SK-N-MC (cell line): ENCODE data around the gene KCNJ18.
"Not testable (repeated sequence)": the region's sequence is repeated elsewhere in the genome, so short reads cannot be mapped to it uniquely, and the experiment has no call there.

Experiments used
- DNase-seq: peaks from one replicate; pipeline ENCODE4 v3.0.0-alpha.2; 2011; ENCODE audit warnings: low read depth, low spot score
- H3K27ac ChIP-seq: fragments of 200-600 bp; sonication (generic); 2 replicates; pipeline ENCODE4 v1.5.1; 2016; ENCODE audit warnings: mixed run types
- H3K36me3 ChIP-seq: fragments of 200-600 bp; sonication (generic); 2 replicates; pipeline ENCODE4 v1.6.1; 2017; ENCODE audit warnings: antibody characterized with exemption, low read length, mixed read lengths; ENCODE audit not compliant: insufficient read depth
- H3K4me3 ChIP-seq: fragments of 200-600 bp; sonication (generic); 2 replicates; pipeline ENCODE4 v1.5.1; 2016
- H3K9ac ChIP-seq: fragments of 200-600 bp; sonication (generic); 2 replicates; pipeline ENCODE4 v1.8.0; 2017; ENCODE audit warnings: mixed run types, mixed read lengths; ENCODE audit not compliant: insufficient read length
- H3K9me3 ChIP-seq: fragments of 200-600 bp; sonication (generic); 2 replicates; pipeline ENCODE4 v1.6.1; 2017; ENCODE audit warnings: low read depth, mild to moderate bottlenecking, antibody characterized with exemption, low read length, moderate library complexity, mixed read lengths

Gene KCNJ18

DNA sequence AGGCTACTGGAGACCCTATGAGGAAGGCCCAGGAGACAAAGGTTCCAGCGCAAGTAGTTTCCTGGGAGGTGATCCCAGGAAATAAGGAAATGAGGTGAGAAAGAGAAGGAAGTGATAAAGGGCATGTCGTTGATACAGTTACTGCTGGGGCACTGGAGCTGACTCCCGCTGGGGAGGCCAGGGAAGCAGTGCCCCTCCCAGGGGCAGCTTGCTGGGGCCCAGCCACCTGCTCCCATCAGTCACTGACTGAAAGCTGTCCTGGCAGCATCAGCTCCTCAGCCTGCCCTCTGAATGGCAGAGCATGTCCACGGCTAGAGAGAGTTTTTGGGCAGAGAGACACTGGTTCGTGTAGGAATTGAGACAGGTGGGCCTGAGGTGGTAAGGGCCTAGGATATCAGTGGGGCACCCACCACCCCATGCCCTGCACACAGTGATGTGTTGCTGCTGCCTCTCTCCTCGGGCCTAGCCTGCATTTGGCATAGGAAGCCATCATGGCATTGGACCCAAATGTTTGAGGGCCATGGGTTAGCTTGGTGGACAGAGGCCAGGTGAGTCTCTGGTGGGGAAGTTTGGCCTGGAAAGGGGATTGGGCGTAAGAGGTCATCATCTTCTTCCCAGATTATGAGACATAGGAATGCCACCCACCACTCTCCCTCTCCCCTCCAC lies 4.7 kb downstream of the KCNJ18 start:
- H3K36me3 ChIP-seq, H3K9me3 ChIP-seq, H3K27ac ChIP-seq, H3K4me3 ChIP-seq, H3K9ac ChIP-seq, DNase-seq: not testable (repeated sequence)

DNA sequence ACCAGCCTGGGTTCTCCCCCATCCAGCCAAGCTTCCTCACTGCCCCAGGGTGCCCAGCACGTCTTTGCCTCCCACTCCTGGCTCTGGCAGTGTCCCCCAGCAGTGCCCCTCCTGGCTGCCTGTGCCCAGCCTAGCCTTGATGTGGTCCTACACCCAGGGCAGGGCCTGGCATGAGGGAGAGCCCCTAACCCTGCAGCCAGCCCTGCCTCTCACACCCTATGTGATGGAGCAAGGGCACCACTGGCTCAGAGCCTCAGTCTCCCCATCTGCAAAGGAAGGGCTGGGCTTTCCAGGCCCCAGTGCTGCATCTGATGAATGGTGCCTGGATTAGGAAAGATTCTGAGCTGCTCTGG lies 5.2 kb downstream of the KCNJ18 start:
- not testable (repeated sequence) for DNase-seq, H3K36me3 ChIP-seq, H3K4me3 ChIP-seq, H3K9me3 ChIP-seq, H3K9ac ChIP-seq, H3K27ac ChIP-seq

DNA sequence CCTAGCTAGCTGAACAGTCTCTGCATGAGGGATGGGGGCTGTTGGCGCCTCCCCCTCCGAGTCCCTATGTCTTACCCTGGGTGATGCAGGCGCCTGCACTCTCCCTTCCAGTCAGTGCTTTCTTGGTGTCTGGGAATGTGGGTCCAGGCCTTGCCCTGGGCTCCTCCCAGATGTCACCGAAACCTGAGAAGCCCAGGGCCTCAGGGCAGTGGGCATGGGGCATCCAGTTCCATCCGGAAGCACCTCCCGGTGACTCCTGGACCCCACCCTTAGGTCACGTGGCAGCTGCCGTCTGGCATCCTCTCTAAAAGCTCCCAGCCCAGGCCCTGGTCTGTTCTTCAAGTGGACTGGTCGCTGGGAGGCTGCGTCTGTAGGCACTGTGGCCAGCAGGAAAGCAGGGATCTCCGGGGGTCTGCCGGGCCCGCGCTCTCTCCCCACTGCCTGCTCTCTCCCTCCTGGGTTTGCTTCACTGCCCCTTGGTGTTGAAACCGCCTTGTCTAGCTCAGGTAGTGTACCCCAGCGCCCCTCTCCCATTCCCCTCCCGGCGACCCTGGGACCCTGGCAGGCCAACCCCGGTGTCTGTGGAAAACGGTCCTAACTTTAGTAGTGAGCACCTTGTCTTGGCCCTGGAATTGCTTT lies 6.2 kb downstream of the KCNJ18 start:
- not testable (repeated sequence) for H3K9ac ChIP-seq, H3K27ac ChIP-seq, H3K9me3 ChIP-seq, H3K4me3 ChIP-seq, DNase-seq, H3K36me3 ChIP-seq

DNA sequence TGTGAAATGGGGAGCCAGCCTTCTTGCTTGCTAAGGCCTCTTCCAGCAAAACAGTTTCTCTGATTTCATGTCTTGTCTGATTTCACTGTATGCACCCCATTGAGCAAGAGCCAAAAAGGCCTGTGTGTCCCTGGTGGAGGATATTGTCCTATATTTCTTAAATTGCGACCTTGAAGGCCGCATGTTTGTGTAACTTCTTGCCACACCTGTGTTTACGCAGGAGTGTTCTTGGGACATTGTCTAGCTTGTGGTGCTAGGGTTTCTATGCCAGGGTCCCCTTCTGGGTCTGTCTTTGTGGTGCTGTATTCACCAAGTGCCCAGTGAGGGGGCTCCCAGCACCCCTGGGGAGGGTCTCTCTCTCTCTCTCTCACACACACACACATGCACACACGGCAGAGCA lies 6.8 kb downstream of the KCNJ18 start:
- not testable (repeated sequence) for DNase-seq, H3K9me3 ChIP-seq, H3K27ac ChIP-seq, H3K36me3 ChIP-seq, H3K4me3 ChIP-seq, H3K9ac ChIP-seq

DNA sequence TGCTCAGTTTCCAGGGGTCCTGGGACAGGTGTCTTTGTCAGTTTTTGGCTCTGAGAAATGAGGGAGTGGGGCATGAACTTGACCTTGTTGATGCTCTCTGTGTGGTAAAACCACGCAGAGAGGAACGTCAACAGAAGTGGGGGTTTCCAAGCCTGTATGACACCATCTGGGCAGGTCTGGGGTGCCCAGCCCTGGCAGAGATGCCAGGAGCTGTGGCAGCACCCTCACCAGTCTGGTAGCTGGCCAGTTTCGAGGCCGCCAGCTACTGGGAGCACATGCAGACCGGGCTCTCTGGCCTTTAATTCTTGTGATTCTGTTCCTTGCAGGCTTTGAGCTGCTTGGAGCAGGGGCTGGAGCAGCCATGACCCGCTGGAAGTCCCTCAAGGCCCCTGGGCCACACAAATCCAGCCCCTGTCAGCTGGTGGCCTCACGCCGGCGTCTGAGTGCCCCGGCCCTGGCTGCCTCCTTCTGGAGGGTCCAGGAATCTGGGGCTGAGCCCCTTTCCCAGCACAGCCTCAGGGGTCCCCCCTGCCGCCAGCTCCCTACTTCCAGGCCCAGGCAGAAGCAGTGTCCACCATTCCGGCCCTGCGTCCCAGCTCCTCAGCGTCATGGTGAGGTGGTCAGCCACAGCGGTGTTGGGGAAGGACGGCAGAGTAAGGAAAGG lies 7.4 kb downstream of the KCNJ18 start:
- not testable (repeated sequence) for H3K27ac ChIP-seq, DNase-seq, H3K9me3 ChIP-seq, H3K9ac ChIP-seq, H3K36me3 ChIP-seq, H3K4me3 ChIP-seq

DNA sequence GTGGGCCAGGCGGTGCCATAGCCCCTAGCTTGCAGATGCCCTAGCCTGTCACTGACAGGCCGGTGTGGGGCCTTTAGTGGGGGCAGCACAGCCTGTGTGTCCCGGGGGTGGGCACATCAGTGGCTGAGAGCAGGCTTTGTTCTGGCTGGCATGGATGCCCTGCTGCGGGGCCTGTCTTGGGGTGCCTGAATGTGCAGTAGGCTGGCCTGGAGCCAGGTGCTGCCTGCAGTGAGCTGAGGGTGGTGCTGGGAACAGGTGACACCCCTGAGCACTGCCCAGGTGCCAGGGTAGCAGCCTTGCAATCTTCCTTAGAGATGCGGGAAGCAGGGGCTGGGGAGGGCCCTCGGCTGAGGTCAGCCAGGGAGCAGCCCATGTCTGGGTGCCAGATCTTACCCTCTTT lies 8.8 kb downstream of the KCNJ18 start:
- not testable (repeated sequence) for DNase-seq, H3K9me3 ChIP-seq, H3K9ac ChIP-seq

DNA sequence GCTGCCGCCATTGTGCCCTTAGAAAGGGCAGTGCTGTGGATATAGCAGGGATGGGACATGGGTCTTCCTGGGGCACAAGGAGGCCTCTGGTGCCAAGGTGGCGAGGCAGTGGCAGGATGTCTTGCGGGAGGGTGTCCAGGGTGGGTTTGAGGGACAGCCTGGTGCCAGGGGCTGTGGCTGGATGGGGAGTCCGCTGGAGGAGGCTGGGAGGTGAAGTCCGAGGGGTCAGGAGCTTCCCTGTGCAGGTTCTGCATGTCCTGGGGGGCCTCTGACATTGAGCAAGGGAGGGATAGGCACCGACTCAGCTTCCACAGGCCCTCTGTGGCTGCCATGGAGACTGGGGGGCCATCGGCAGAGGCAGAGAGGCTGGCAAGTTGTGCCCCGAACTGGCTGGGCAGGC lies 9.7 kb downstream of the KCNJ18 start:
- H3K9ac ChIP-seq, H3K4me3 ChIP-seq, DNase-seq, H3K36me3 ChIP-seq, H3K27ac ChIP-seq, H3K9me3 ChIP-seq: not testable (repeated sequence)

More for the DNA sequence above, 8.8 kb downstream of the KCNJ18 start:
- H3K27ac ChIP-seq, H3K4me3 ChIP-seq, H3K36me3 ChIP-seq: not testable (repeated sequence)

DNA sequence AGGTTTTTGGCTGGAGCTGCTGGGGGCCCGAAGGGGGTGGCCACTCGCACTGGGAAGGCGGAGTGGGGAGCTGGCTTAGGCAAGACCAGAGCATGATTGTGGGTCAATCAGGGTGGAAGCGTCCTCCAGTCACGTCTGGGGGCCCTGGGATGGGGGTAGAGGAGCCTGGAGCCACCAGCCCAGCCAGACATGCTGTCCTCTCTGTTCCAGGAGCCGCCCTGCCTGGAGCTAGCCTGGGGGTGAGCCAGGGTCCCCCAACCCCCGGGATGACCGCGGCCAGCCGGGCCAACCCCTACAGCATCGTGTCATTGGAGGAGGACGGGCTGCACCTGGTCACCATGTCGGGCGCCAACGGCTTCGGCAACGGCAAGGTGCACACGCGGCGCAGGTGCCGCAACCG lies 10.2 kb downstream of the KCNJ18 start:
- H3K27ac ChIP-seq, DNase-seq, H3K9me3 ChIP-seq, H3K4me3 ChIP-seq, H3K36me3 ChIP-seq, H3K9ac ChIP-seq: not testable (repeated sequence)

DNA sequence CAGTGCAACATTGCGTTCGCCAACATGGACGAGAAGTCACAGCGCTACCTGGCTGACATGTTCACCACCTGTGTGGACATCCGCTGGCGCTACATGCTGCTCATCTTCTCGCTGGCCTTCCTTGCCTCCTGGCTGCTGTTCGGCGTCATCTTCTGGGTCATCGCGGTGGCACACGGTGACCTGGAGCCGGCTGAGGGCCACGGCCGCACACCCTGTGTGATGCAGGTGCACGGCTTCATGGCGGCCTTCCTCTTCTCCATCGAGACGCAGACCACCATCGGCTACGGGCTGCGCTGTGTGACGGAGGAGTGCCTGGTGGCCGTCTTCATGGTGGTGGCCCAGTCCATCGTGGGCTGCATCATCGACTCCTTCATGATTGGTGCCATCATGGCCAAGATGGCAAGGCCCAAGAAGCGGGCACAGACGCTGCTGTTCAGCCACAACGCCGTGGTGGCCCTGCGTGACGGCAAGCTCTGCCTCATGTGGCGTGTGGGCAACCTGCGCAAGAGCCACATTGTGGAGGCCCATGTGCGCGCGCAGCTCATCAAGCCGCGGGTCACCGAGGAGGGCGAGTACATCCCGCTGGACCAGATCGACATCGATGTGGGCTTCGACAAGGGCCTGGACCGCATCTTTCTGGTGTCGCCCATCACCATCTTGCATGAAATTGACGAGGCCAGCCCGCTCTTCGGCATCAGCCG lies 10.8 kb downstream of the KCNJ18 start:
- not testable (repeated sequence) for H3K27ac ChIP-seq, H3K4me3 ChIP-seq, H3K9me3 ChIP-seq, DNase-seq, H3K36me3 ChIP-seq, H3K9ac ChIP-seq

DNA sequence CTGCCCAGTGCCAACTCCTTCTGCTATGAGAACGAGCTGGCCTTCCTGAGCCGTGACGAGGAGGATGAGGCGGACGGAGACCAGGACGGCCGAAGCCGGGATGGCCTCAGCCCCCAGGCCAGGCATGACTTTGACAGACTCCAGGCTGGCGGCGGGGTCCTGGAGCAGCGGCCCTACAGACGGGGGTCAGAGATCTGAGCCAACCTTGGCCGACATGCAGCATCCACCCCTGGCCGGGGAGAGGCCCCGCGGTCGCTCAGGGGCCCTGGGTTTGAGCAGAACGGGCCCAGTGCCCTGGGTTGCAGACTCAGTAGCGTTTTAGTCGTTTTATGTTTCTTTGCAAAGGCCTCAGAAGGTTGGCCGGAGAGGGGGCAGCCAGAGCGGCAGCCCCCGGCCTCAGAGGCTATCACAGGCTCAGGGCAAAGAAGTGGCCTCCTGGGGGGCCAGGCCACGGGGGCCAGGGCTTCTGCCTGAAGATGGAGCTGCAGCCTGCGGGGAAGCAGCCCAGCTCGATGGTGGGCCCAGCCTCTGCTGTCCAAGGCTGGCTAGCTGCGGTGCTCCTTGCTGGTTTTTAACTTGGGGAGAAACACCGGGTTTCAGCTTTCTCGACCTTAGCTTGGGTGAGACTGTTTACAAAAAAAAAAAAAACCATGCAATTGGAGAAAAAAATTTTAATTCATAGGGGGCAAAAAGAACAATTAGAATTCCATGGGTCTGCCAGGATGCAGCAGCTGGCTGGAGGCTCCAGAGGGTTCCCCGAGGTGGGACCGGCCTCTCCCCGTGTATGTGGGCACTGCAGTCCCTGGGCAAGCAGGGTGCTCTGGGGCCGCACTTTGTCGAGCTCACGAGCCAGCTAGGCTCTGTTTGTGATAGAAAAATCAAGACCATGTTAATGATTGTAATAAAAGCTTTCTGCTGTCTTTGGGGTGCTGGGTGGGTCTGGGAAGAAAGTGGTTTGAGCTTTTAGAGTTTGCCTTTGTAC lies 11.9 kb downstream of the KCNJ18 start:
- DNase-seq, H3K9me3 ChIP-seq, H3K9ac ChIP-seq, H3K4me3 ChIP-seq, H3K36me3 ChIP-seq, H3K27ac ChIP-seq: not testable (repeated sequence)
